Mammary epithelial cell (primary cell): ENCODE results near the gene MAGEA11.
"Not testable (repeated sequence)": the region's sequence is repeated elsewhere in the genome, so short reads cannot be mapped to it uniquely, and the experiment has no call there.

ENCODE experiments used
- EZH2 ChIP-seq: IDR thresholded peaks from 2 replicates; pipeline ENCODE4 v1.6.1; 2012; ENCODE audit warnings: low read length, inconsistent platforms, borderline replicate concordance
- TF ChIP-seq, protein P1 (sequence below), 2 donors: IDR thresholded peaks in 1 of 2; conservative IDR thresholded peaks in 1 of 2; 2 replicates each; pipeline ENCODE4 v1.5.1; 2011 to 2012; ENCODE audit warnings: inconsistent platforms in 2 of 2, low read length in 2 of 2, mild to moderate bottlenecking in 2 of 2, control low read depth in 1 of 2, low read depth in 1 of 2; ENCODE audit not compliant: insufficient read depth in 1 of 2; ENCODE audit errors: extremely low read depth in 1 of 2

DNA sequence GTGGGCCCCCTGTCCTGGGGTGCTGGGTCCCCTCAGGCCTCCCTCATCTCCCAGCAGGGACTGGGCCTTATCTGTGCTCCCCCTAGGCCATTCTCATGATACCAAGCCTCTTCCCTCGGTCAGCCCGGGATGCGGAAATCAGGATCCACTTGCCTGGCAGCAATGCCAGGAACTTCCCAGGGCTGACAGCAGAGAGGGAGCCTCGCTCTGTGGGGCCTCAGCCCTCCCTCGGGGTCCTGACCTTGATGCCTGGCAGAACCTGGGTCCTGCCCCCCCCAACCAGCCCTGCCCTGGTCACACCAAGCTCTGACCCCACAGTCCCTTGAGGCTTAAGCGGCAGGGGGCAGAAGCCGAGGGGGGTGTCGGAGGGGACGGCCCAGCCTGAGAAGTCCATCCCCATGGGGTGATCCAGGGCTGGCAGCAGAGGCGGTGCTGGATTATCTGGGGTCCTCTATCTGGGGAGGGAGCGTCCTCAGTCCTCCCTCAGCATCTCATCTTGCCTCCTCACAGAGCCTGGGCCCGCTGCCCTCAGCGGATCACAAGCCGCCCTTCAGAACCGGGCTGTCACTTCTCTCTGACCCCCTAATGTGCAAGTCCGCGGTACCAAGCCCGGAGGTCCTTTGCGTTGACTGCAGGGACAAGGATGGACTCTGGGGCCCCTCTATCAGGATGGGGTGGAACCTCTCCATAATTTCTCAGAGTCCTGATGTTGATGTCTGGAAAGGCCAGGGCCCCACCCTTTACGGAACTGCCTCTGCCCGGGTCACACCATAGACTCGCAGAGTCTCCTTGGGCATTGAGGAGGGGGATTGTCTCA is 50.2 kb downstream of the MAGEA11 start:
- TF ChIP-seq, protein P1, sequence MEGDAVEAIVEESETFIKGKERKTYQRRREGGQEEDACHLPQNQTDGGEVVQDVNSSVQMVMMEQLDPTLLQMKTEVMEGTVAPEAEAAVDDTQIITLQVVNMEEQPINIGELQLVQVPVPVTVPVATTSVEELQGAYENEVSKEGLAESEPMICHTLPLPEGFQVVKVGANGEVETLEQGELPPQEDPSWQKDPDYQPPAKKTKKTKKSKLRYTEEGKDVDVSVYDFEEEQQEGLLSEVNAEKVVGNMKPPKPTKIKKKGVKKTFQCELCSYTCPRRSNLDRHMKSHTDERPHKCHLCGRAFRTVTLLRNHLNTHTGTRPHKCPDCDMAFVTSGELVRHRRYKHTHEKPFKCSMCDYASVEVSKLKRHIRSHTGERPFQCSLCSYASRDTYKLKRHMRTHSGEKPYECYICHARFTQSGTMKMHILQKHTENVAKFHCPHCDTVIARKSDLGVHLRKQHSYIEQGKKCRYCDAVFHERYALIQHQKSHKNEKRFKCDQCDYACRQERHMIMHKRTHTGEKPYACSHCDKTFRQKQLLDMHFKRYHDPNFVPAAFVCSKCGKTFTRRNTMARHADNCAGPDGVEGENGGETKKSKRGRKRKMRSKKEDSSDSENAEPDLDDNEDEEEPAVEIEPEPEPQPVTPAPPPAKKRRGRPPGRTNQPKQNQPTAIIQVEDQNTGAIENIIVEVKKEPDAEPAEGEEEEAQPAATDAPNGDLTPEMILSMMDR (conservative IDR thresholded peaks at IDR 0.05 in 1 of 2, IDR thresholded peaks at IDR 0.05 in 1 of 2; ENCODE audit: extremely low read depth in 1 of 2, insufficient read depth in 1 of 2, low read depth in 1 of 2, low read length in 2 of 2), result not testable (repeated sequence)
- not testable (repeated sequence) for TF ChIP-seq EZH2
